Measurements from ENCODE around the gene CST11. TPM values are rescaled to one million over a fixed set of nuclear protein-coding genes. Genes with fewer than 3 reads are reported as not detected.

CST11 gene
- total RNA-seq, 1 donor from 2014 or later = not detected

- Mint-ChIP-seq H3K9me3 (no peaks in the 10 kb centered on the region), H3K4me3 (no peak overlapping the region), H3K27ac (no peak overlapping the region), H3K27me3 (no peaks in the 10 kb centered on the region), H3K4me1 (ENCODE audit: unreplicated experiment) (no peaks in the 10 kb centered on the region), H3K36me3 (no peaks in the 10 kb centered on the region)
- no peak for TF ChIP-seq CTCF (conservative IDR thresholded peaks at IDR 0.05)
- DNase-seq (ENCODE audit: extremely low spot score, unreplicated experiment) = no peak
Measured at GRCh38 chr20:23434521-23435313, 18.0 kb downstream of the CST11 start.

GRCh38 chr20:23433628-23434027 lies 19.0 kb downstream of the CST11 start:
- no peaks in the 10 kb centered on the region for H3K9me3 Mint-ChIP-seq
- H3K4me1 Mint-ChIP-seq (ENCODE audit: unreplicated experiment) = no peaks in the 10 kb centered on the region
- H3K4me3 Mint-ChIP-seq = no peak overlapping the region
- no peaks in the 10 kb centered on the region for H3K27me3 Mint-ChIP-seq
- H3K36me3 Mint-ChIP-seq = no peaks in the 10 kb centered on the region
- TF ChIP-seq CTCF (conservative IDR thresholded peaks at IDR 0.05) = no peak
- no peak overlapping the region for H3K27ac Mint-ChIP-seq
- no peak for DNase-seq (ENCODE audit: extremely low spot score, unreplicated experiment)

DNA sequence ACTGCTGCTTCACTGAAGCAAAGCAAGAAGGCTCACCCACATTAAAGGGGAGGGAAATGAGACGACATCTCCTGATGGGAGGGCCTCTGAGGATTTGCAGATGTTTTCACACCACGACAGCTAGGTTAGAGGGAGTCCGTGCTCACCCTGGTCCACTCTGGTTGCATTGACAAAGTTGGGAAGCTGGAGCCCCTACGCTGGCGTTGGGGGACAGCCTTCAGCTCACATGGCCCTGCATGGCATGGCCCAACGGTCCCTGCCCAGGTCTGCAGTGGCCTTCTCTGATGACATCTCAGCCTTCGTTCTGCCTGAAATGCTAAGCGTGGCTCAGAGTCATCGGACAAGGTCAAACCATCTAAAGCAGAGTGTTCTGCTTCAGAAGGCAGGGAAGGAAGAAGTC lies 27.5 kb downstream of the CST11 start:
- no peak overlapping the region for H3K27ac Mint-ChIP-seq
- no peak overlapping the region for H3K4me3 Mint-ChIP-seq
- no peaks in the 10 kb centered on the region for H3K9me3 Mint-ChIP-seq
- no peak for DNase-seq (ENCODE audit: extremely low spot score, unreplicated experiment)
- peaks cover under 1% of the 10 kb centered on the region for H3K4me1 Mint-ChIP-seq (ENCODE audit: unreplicated experiment)
- TF ChIP-seq CTCF (conservative IDR thresholded peaks at IDR 0.05) = no peak
- no peaks in the 10 kb centered on the region for H3K36me3 Mint-ChIP-seq
- no peaks in the 10 kb centered on the region for H3K27me3 Mint-ChIP-seq

DNA sequence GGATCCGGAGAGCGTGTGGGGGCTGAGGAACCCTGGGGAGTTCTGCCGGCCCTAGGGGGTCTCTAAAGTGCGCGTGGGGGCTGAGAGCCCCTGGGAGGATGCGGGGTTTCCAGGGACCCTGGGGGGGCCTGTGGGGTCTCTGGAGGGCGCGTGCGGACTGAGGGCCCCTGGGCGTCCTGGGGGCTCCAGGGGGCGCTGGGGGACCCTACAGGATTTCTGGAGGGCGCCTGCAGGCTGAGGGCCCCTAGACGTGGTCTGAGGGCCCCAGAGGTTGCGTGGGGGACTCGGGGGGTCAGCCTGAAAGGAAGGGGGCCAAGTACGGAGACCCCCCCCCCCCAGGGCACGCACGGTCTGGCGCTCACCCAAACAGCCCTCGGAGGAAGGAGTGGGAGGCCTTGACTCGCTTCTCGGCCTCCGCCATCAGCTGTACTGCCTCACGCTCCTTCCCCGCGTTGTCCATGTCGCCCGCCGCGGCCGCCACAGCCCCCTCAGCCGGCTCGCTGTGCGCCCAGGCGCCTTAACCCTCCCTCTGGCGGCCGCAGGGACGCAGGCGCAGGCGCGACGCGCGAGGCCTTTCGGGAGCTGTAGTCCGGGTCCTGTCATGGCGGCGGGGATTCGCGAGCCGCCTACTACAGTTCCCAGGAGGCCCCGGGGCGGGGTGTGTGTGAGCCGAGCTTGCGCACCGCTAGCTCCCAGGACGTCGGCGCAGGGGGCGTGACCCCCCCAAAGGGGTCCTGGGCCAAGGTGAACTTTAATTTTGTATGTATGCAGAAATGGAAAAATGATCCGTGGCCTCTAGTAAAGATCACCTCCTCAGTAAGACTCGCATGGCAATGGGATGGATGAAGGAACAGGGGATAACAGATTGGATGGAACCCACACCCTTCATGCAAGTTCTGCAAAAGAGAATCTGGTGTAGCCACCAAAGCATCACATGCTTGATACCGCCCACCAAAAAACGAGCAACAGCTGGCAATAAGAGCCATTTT lies 31.4 kb downstream of the CST11 start, which contains the start of gene NAPB:
Gene NAPB, minus strand, starts transcription at position 546 of the 989 bp plus-strand sequence. Its CDS starts 86 bp downstream, at position 460.
- H3K4me1 Mint-ChIP-seq (ENCODE audit: unreplicated experiment) = peaks cover 15% of the 10 kb centered on the region
- H3K27ac Mint-ChIP-seq = peak within 1 kb of the TSS; percentile 91
- H3K27me3 Mint-ChIP-seq = no peaks in the 10 kb centered on the region
- peak within 1 kb of the TSS; percentile 85 for H3K4me3 Mint-ChIP-seq
- peak; percentile 94 for DNase-seq (ENCODE audit: extremely low spot score, unreplicated experiment)
- no peaks in the 10 kb centered on the region for H3K9me3 Mint-ChIP-seq
- no peaks in the 10 kb centered on the region for H3K36me3 Mint-ChIP-seq
- peak; percentile 69 for TF ChIP-seq CTCF (conservative IDR thresholded peaks at IDR 0.05)

DNA sequence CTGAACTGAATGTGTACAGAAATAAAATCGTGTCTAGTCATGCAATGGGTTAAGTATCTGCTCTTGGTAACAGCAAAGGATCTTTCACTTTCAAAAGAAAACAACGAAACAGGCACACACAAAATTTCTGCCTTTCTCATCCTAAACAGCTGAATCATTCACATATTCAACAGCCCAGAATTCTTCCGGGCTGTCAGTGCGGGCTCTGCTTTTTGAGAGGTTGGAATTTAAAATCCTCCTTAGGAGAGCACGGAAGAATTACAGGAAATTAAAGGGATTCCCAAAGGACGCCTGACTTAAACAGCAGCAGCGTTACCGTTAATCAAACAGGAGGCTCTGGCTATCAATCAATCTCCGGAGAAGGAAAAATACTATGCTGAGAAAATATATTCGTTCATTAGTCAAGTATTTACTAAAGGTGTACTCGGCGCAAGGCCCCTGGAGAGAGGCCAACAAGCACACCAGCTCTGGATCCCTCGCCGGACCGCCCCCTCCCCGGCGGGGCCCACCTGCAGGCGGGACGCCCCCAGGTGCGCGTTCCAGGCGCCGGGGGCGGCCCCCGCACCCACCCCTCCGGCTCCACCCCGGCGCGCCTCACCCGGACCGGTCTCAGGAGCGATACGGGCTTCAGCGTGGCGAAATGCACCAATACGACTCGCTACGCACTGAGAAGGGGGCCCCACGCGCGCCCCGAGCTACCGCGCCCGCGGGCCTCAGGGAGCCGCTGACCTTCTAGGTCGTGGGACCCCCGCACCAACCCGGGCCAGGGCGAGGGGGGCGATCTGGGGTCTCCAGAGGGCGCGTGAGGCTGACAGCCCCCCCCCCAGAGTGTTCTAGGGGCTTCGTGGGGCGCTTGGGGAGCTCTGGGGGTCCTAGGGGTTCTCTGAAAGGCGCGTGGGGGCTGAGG lies 32.4 kb downstream of the CST11 start:
- DNase-seq (ENCODE audit: extremely low spot score, unreplicated experiment) = no peak
- TF ChIP-seq CTCF (conservative IDR thresholded peaks at IDR 0.05) = no peak
- H3K27ac Mint-ChIP-seq = peak overlapping the region; percentile 91
- no peaks in the 10 kb centered on the region for H3K9me3 Mint-ChIP-seq
- H3K27me3 Mint-ChIP-seq = no peaks in the 10 kb centered on the region
- H3K36me3 Mint-ChIP-seq = peaks cover 4% of the 10 kb centered on the region
- H3K4me3 Mint-ChIP-seq = peak overlapping the region; percentile 85
- H3K4me1 Mint-ChIP-seq (ENCODE audit: unreplicated experiment) = peaks cover 21% of the 10 kb centered on the region

Data from type B pancreatic cell (in vitro differentiated cells).